ENCODE measurements around the gene CACNA1D.

Gene CACNA1D

DNA sequence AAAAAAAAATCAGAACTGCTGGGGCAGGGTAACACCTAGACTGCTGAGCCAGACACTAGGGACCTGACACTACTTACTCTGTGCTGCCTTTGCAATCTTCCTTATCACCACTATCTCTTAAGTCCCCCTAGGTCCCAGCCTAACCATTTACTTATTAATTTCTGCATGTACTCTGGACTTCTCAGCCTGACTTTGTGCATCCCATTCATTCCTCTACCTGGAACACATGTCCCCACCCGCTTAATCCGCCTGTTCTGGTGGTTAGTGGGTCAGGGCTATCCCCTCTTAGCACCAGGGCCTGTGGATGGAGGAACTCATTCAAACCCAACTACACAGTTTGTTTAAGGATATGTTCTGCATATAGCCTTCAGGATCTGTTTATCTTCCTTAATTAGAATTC lies 5.0 kb upstream of the CACNA1D start:
- Mint-ChIP-seq H3K36me3 (no peaks in the 10 kb centered on the region), H3K4me1 (no peaks in the 10 kb centered on the region), H3K27ac (no peak overlapping the region), H3K4me3 (no peak overlapping the region), H3K9me3 (no peaks in the 10 kb centered on the region)
- ATAC-seq = peak; percentile 26
- DNase-seq (ENCODE audit: low spot score in 2 of 2) = no peak

DNA sequence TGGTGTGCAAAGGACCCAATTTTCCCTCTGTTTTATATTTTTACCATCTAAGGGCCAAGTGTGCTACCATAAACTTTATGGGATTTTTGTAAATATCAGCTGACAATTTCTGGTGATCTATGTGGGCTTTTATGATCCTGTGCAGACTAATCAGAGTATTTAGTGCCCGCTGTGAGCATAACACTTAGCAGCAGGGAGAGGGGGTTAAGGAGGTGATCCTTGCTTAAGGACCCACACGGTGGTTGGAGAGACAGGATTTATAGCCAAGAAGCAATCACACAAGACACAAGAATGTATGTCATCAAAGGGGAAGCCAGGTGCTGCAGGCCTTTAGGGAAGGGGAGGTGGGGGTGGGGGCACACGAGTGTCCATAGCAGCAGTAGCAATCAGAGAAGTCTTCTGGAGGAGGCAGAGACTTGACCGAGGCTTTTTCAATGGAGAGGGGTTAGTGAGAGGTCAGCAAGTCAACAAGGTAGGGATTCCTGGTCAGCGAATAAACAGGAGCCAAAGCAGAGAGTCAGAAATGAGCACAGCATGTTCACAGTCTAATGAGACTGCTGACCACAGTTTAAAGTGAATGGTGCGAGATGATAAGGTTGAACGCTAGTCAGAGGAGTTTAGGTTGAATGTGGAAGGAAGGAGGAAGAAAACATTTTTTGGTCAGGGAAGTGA lies 4.5 kb upstream of the CACNA1D start:
- H3K4me1 Mint-ChIP-seq = no peaks in the 10 kb centered on the region
- H3K4me3 Mint-ChIP-seq = no peak overlapping the region
- no peaks in the 10 kb centered on the region for H3K9me3 Mint-ChIP-seq
- ATAC-seq (no peak), DNase-seq (ENCODE audit: low spot score in 2 of 2) (no peak)
- no peaks in the 10 kb centered on the region for H3K36me3 Mint-ChIP-seq
- H3K27ac Mint-ChIP-seq = no peak overlapping the region

DNA sequence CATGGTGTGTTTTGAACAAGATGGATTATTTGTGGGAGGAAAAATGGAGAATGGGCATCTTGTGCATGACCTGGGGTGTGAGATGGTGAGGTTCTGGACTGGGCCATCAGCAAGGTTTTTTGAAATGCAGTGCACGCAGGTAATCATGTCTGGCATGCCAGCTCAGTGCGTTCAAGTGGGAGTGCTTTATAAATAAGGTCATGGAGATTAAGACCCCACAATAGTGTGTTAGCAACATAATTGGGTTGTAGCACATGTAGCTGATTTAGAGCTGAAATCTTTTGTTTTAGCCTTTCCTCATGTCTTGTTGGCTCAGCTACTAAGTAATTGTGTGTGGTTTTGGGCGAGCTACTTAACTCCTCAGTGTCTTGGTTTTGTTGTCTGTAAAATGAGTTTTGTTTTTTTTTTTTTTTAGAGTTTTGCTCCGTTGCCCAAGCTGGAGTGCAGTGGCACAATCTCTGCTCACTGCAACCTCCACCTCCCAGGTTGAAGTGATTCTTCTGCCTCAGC lies 3.9 kb upstream of the CACNA1D start:
- H3K27ac Mint-ChIP-seq = no peak overlapping the region
- ATAC-seq (no peak), DNase-seq (ENCODE audit: low spot score in 2 of 2) (no peak)
- H3K36me3 Mint-ChIP-seq = no peaks in the 10 kb centered on the region
- no peak overlapping the region for H3K4me3 Mint-ChIP-seq
- no peaks in the 10 kb centered on the region for H3K4me1 Mint-ChIP-seq
- no peaks in the 10 kb centered on the region for H3K9me3 Mint-ChIP-seq

DNA sequence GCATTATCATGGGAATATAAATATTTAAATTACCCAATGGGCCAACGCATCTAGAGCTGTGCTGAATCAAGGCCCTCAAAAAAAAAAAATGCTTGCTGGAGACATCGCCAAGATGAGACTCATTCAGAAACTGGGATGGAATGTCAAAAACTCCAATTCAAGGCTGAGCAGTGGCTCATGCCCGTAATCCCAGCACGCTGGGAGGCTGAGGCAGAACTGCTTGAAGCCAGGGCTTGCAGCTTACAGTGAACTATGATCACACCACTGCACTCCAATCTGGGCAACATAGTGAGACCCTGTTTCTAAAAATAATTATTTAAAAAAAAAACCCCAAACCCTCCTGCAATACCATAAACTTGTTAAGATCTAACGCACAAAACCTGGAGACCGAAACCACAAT lies 3.1 kb upstream of the CACNA1D start:
- no peak overlapping the region for H3K4me3 Mint-ChIP-seq
- DNase-seq (ENCODE audit: low spot score in 2 of 2) = no peak
- H3K27ac Mint-ChIP-seq = no peak overlapping the region
- ATAC-seq = no peak
- no peaks in the 10 kb centered on the region for H3K36me3 Mint-ChIP-seq
- H3K4me1 Mint-ChIP-seq = peaks cover 6% of the 10 kb centered on the region
- no peaks in the 10 kb centered on the region for H3K9me3 Mint-ChIP-seq

DNA sequence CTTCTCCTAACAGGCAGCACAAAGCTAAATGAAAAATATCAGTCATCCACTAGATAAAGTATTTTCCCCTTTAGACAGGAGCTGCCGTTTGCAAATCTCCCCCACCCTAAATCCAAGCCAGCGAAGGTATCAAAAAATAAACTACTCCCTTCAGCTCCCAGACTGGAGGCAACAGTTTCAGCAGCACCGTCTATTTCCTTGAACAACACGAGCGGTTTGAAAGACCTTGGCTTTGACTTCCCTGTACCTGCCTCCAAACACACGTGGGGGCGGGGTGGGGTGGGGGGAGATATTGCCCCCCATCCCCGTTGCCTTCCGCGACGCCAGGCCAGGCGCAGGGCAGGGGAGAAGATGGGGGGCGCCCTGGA lies 832 bp upstream of the CACNA1D start:
- H3K27ac Mint-ChIP-seq = no peak overlapping the region
- no peaks in the 10 kb centered on the region for H3K9me3 Mint-ChIP-seq
- H3K4me1 Mint-ChIP-seq = peaks cover 6% of the 10 kb centered on the region
- DNase-seq (ENCODE audit: low spot score in 2 of 2) (no peak), ATAC-seq (no peak)
- no peak overlapping the region for H3K4me3 Mint-ChIP-seq
- no peaks in the 10 kb centered on the region for H3K36me3 Mint-ChIP-seq

DNA sequence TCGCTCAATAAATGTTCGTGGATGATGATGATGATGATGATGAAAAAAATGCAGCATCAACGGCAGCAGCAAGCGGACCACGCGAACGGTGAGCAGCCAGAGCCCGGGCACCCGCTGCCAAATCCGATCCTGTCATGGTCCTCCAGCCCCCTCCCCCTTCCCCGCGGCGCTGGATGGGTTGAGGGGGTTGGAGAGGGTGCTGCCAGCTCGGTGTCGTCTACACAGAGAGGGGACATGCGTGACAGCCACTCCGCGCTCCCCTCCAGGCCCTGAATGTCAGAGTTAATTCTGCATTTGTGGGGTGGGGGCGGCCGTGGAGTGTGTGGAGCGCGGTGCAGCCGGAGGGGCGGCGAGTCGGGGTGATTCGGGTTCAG lies 722 bp downstream of the CACNA1D start:
- DNase-seq (ENCODE audit: low spot score in 2 of 2) (no peak), ATAC-seq (no peak)
- H3K4me1 Mint-ChIP-seq = peaks cover 6% of the 10 kb centered on the region

DNA sequence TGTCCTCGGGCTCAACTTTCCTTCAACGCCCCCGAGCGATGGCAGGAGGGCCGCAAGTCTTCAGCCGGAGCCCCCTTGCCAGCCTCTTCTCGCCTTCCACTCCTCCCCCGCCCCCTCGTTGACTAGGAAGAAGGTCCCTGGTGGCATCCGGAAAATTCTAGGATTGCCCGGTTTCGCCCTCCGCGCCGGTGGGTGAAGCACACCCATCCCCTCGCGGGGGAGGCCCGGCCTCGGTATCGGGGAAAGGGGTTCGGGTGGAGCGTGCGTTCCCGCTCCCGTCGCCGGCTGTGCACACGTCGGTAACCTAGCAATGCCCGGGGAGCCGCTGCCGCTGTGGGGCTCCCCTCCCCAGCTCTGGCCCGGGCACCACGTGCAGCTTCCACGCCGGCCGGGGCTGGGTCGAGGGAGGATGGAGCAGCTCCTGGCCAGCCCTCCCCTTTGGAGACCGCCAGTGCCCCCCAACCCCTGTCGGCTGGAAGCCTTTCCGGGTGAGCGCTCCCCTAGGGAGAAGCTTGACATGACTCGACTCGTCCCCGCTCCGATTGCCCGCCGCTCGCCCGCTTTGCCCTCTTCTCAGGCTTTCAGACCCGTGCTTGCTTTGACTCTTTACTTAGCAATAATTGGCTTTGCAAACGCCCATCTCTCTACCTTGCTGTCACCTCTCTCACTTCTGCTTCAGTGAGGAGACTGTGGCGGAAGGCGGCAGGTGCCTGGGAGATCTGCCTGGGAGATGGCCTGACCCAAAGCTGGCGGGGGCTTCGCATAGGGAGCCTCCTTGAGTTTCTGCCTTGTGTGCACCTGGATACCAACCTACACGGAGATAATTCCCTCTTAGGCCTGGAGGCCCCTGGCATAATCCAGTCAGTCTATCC lies 1.3 kb downstream of the CACNA1D start:
- DNase-seq (ENCODE audit: low spot score in 2 of 2) (no peak), ATAC-seq (peak; percentile 5)
- Mint-ChIP-seq H3K4me3 (peak overlapping the region; percentile 50), H3K9me3 (no peaks in the 10 kb centered on the region), H3K36me3 (no peaks in the 10 kb centered on the region), H3K27ac (no peak overlapping the region), H3K4me1 (peaks cover 6% of the 10 kb centered on the region)

More for the DNA sequence above, 722 bp downstream of the CACNA1D start:
- peak overlapping the region; percentile 50 for H3K4me3 Mint-ChIP-seq
- H3K36me3 Mint-ChIP-seq = no peaks in the 10 kb centered on the region
- H3K9me3 Mint-ChIP-seq = no peaks in the 10 kb centered on the region
- no peak overlapping the region for H3K27ac Mint-ChIP-seq

DNA sequence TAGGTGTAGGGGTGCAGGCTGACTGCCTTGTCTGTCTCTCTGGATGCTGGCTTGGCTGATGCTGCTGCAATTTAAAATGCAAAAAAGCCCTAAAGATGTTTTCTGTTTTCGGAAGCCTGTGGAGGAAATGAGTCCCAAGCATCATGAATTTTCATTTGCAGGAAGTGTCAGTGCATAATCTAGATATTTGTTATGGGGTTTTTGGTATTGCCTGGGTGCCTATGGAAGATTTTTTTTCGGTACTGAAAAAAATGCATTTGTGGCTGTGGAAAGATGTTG lies 1.9 kb downstream of the CACNA1D start:
- Mint-ChIP-seq H3K27ac (no peak overlapping the region), H3K36me3 (no peaks in the 10 kb centered on the region), H3K4me3 (peak overlapping the region; percentile 50), H3K4me1 (peaks cover 6% of the 10 kb centered on the region), H3K9me3 (no peaks in the 10 kb centered on the region)
- DNase-seq (ENCODE audit: low spot score in 2 of 2) (no peak), ATAC-seq (no peak)

DNA sequence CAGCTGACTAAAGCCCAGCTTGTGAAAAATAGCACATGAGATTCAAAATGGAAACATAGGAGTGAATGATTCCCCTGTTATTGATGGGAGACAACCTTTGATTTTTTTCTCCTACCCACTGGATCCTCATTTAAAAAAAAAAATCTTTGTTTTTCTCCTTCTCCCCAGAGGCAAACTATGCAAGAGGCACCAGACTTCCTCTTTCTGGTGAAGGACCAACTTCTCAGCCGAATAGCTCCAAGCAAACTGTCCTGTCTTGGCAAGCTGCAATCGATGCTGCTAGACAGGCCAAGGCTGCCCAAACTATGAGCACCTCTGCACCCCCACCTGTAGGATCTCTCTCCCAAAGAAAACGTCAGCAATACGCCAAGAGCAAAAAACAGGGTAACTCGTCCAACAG lies 2.6 kb downstream of the CACNA1D start:
- no peaks in the 10 kb centered on the region for H3K9me3 Mint-ChIP-seq
- H3K36me3 Mint-ChIP-seq = no peaks in the 10 kb centered on the region
- H3K4me3 Mint-ChIP-seq = no peak overlapping the region
- DNase-seq (ENCODE audit: low spot score in 2 of 2) = no peak
- no peak overlapping the region for H3K27ac Mint-ChIP-seq
- peaks cover 6% of the 10 kb centered on the region for H3K4me1 Mint-ChIP-seq
- ATAC-seq = no peak

DNA sequence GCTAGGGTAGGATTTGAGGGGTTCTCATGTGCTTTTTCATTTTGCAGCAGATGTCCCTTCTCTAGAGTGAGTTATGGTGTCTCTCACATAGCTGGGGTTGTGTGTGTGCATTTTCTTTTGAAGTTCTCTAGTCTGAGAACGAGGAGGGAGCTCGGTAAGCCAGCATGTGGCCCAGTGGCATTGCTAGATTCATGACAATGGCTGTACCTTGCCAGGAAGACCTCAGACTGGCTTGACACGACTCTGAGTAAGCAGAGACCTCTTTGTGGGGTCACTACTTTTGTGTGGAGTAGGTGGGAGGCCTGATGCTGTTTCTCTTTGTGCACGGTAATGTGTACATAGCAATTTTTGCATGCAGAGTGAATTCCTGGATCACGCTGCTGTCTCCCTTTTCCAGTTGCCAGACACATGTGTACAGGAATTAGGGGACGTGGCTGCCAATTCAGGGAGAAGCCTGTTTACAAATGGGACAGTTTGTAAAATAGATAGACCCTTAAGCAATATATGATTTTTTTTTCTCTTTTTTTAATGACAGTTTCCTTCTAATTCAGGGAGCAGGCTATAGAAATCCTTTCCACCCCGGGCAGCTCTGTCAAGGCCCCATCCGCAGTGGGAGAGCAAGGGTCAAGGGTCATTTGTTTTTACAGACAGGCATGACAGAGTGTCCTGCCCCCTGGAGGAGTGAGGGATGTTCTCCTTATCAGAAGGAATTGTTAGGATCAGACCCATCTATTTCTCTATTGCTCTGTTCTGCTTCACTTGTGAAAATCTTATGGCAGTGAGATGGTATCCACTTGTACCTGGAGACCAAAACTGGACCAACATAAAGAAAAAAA lies 4.6 kb downstream of the CACNA1D start:
- Mint-ChIP-seq H3K9me3 (no peaks in the 10 kb centered on the region), H3K4me3 (no peak overlapping the region), H3K4me1 (peaks cover 6% of the 10 kb centered on the region), H3K27ac (no peak overlapping the region), H3K36me3 (no peaks in the 10 kb centered on the region)
- DNase-seq (ENCODE audit: low spot score in 2 of 2) (no peak), ATAC-seq (no peak)

DNA sequence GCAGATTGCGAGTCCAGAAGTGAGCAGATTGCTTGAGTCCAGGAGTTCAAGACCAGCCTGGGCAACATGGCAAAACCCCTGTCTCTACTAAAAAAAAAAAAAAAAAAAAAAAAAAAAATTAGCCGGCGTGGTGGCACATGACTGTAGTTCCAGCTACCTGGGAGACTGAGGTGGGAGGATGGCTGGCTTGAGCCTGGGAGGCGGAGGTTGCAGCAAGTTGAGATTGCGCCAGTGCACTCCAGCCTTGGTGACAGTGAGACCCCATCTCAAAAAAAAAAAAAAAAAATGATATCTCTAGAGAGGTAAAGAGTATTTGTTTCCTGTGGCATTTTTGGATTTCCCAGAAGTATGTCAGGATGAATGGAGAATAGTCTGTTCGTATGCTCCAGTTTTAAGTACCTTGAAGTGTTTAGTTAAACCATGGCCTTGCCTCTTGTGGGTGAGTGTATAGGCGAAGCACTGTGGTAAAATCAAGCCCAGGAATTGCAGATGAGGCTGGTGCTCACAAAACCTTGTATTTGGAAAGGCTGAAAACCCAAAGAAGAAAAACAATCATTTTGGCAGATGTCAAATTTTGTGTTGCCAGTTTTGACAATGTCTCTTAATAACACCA lies 5.9 kb downstream of the CACNA1D start:
- no peak overlapping the region for H3K4me3 Mint-ChIP-seq
- no peaks in the 10 kb centered on the region for H3K9me3 Mint-ChIP-seq

DNA sequence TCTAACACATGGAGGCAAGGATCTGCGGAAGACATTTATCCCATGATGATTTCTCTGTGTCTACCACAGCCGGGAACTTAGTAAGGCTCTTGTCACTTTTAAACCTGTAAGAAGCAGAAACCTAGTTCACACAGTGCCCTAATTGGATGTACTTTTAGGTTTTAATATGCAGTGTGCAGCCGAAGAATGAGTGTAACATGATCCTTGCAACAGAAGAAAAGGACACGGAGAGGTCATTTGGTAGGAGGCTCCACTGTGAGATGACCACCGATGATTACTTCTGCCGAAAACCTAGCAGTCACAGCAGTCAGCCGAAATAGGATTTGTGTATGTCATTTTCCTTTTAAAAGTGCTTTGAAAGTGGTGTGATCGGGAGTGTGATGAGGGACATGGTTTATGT lies 6.8 kb downstream of the CACNA1D start:
- no peak for ATAC-seq
- no peak overlapping the region for H3K27ac Mint-ChIP-seq
- peaks cover under 1% of the 10 kb centered on the region for H3K4me1 Mint-ChIP-seq
- H3K36me3 Mint-ChIP-seq = no peaks in the 10 kb centered on the region
- H3K4me3 Mint-ChIP-seq = no peak overlapping the region
- H3K9me3 Mint-ChIP-seq = no peaks in the 10 kb centered on the region
- DNase-seq (ENCODE audit: low spot score in 2 of 2) = no peak

More for the DNA sequence above, 5.9 kb downstream of the CACNA1D start:
- no peaks in the 10 kb centered on the region for H3K36me3 Mint-ChIP-seq
- peaks cover 6% of the 10 kb centered on the region for H3K4me1 Mint-ChIP-seq
- DNase-seq (ENCODE audit: low spot score in 2 of 2) = no peak
- ATAC-seq = no peak
- no peak overlapping the region for H3K27ac Mint-ChIP-seq

DNA sequence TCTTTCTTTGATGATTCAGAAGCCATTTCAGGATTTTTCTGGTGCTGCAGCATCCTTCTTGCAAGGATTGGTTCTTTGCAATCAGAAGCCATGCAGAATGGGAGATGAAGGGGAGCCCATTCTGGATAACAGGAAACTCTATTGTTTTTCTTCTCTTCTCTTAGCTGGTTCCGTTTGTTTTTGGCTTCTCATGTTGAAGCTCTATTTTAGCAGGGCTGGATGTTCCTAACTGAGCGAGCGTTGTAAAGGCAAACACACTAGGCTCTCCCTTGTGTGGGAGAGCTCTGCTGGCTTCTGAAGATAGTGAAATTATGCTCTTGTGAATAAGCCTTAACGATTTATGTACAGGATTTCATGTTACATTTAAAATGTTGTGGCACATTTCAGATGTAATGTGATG lies 8.3 kb downstream of the CACNA1D start:
- DNase-seq (ENCODE audit: low spot score in 2 of 2) = no peak
- Mint-ChIP-seq H3K9me3 (no peaks in the 10 kb centered on the region), H3K4me1 (no peaks in the 10 kb centered on the region), H3K4me3 (no peak overlapping the region), H3K27ac (no peak overlapping the region), H3K36me3 (no peaks in the 10 kb centered on the region)
- ATAC-seq = no peak

DNA sequence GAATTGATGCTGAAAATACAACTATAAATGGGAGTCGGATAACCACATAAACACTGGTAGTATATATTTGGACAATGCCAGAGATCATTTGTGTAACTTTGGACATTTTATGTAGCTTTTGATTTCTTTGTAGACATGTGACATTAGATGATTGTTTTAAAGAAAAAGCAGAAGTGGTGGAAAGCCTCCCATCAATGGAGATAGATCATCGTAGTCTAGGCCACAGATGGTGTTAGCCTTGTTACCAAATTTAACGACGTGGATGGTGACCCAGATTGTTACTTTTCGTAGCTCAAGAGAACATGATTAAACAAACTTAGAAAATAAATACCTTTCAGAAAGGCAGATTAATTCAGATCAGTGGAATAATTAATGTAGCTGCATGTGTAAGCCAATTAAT lies 8.8 kb downstream of the CACNA1D start:
- DNase-seq (ENCODE audit: low spot score in 2 of 2) (no peak), ATAC-seq (no peak)
- no peaks in the 10 kb centered on the region for H3K4me1 Mint-ChIP-seq
- no peaks in the 10 kb centered on the region for H3K9me3 Mint-ChIP-seq
- no peak overlapping the region for H3K27ac Mint-ChIP-seq
- H3K4me3 Mint-ChIP-seq = no peak overlapping the region
- no peaks in the 10 kb centered on the region for H3K36me3 Mint-ChIP-seq

DNA sequence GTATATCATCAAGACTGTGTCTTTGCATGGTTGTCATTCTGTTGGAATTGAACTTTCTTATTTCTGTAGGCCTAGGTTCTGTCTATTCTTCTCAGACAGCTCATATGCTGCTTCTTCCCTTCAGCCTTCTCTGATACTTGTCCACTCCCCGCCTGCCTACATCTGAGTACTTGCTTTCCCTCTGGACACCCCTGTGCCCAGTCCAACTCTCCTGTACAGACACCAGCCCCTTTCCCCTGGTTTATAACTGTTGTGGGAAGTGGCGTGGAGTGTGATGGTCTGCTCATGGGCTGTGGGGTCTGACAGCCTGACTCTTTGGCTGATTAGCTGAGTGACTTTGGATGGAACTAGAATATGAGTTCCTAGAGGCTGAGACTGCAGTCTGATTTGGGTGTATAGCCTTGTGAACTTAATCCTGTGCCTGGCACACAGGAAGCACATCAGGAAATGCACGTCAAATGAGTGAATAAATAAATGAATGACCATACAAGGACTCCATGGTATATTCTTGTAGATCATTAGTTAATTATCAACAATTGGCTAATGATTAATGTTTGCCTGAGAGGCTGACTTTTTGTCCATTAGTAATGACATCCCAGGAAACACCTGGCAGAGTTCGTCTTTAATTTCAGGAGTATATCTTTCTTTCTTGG lies 11.8 kb downstream of the CACNA1D start:
- H3K4me1 Mint-ChIP-seq = no peaks in the 10 kb centered on the region
- peak overlapping the region; percentile 34 for H3K27ac Mint-ChIP-seq
- no peaks in the 10 kb centered on the region for H3K36me3 Mint-ChIP-seq
- H3K4me3 Mint-ChIP-seq = no peak overlapping the region
- ATAC-seq = no peak
- H3K9me3 Mint-ChIP-seq = no peaks in the 10 kb centered on the region
- DNase-seq (ENCODE audit: low spot score in 2 of 2) = no peak
